ENCODE data around the gene CD24. TPM values are rescaled to one million over a fixed set of nuclear protein-coding genes. Genes with fewer than 3 reads are reported as not detected.

Gene CD24
- total RNA-seq, 1 experiment from 2014 or later = 1,551 TPM

GRCh38 chr6:106924694-106925523, 49.6 kb downstream of the CD24 start:
- H4K5ac ChIP-seq (ENCODE audit: insufficient read length, low read depth, low read length) = no peak overlapping the region
- Mint-ChIP-seq H3K4me3 (no peak overlapping the region), H3K27ac (peak overlapping the region; percentile 22 to 89 (median 53); a peak in 6 of 7 replicates), H3K4me1 (peaks cover 36 to 41% of the 10 kb centered on the region in 2 experiments), H3K27me3 (ENCODE audit: low read depth) (no peaks in the 10 kb centered on the region), H3K36me3 (ENCODE audit: insufficient read depth in 1 of 3, low read depth in 3 of 3) (no peaks in the 10 kb centered on the region), H3K9me3 (no peaks in the 10 kb centered on the region; a peak in 1 of 5 replicates)
- H3K18ac ChIP-seq (ENCODE audit: insufficient read length, low read depth, low read length) = no peak overlapping the region
- H3K27me3 ChIP-seq (ENCODE audit: insufficient read depth, low read length) = no peaks in the 10 kb centered on the region
- H3T11ph ChIP-seq (ENCODE audit: low read length) = no peak overlapping the region
- no peak overlapping the region for H3K27ac ChIP-seq (ENCODE audit: insufficient read length, low read depth, low read length)
- H2BK20ac ChIP-seq (ENCODE audit: low read depth, low read length, poor library complexity, severe bottlenecking) = no peak overlapping the region
- no peak overlapping the region for H2BK12ac ChIP-seq (ENCODE audit: insufficient read length, low read depth, low read length)
- no peaks in the 10 kb centered on the region for H3K79me1 ChIP-seq (ENCODE audit: insufficient read depth, low read depth, low read length, poor library complexity, severe bottlenecking)
- no CpG with 5 or more reads among the region's 17 CpGs for WGBS (ENCODE audit: extremely low coverage, insufficient read length, low lambda C conversion rate)
- DNase-seq = no peak
- no peak overlapping the region for H3K23ac ChIP-seq (ENCODE audit: insufficient read length, low read depth, low read length)
- TF ChIP-seq CTCF (conservative IDR thresholded peaks at IDR 0.05) = no peak
- no peak overlapping the region for H2AK5ac ChIP-seq (ENCODE audit: insufficient read length, low read length)
- no peaks in the 10 kb centered on the region for H4K20me1 ChIP-seq (ENCODE audit: control insufficient read depth, insufficient read depth, insufficient read length)
- no peaks in the 10 kb centered on the region for H3K9me3 ChIP-seq (ENCODE audit: control insufficient read depth, low read depth, low read length)
- no peaks in the 10 kb centered on the region for H3K79me2 ChIP-seq (ENCODE audit: insufficient read depth, low read length)
- H2BK120ac ChIP-seq (ENCODE audit: low read depth, low read length, poor library complexity, severe bottlenecking) = no peak overlapping the region
- no peak overlapping the region for H2AFZ ChIP-seq (ENCODE audit: low read length)
- H3K4me2 ChIP-seq (ENCODE audit: insufficient read depth, insufficient read length, low read length) = no peak overlapping the region
- H2BK15ac ChIP-seq (ENCODE audit: low read depth, low read length) = no peak overlapping the region
- no peak overlapping the region for H3K14ac ChIP-seq (ENCODE audit: insufficient read depth, low read length)
- no peaks in the 10 kb centered on the region for H3K4me1 ChIP-seq (ENCODE audit: insufficient read depth, low read length)
- H4K91ac ChIP-seq (ENCODE audit: insufficient read length, low read depth, low read length) = no peak overlapping the region
- no peak overlapping the region for H3K9ac ChIP-seq (ENCODE audit: extremely low read depth, insufficient read length, low read length)
- H3K4ac ChIP-seq (ENCODE audit: low read depth, low read length) = no peak overlapping the region
- H3K23me2 ChIP-seq (ENCODE audit: insufficient read length, low read depth, low read length, poor library complexity, severe bottlenecking) = no peaks in the 10 kb centered on the region
- H4K8ac ChIP-seq (replicated peaks; ENCODE audit: insufficient read length, low read depth, low read length) = no peak overlapping the region
- H3K56ac ChIP-seq (ENCODE audit: insufficient read length, low read depth, low read length) = no peak overlapping the region
- H2BK5ac ChIP-seq (ENCODE audit: insufficient read length, low read length) = no peak overlapping the region

Data from H9 (cell line).